NCI-H446 treated with DMSO at 0.1 percent for 48 hours (cell line): Measurements from ENCODE around the gene ZNF43.
"Not testable (repeated sequence)": the region's sequence is repeated elsewhere in the genome, so short reads cannot be mapped to it uniquely, and the experiment has no call there.

Source experiments
- DNase-seq: peaks from one replicate; lab custom pipeline; 2025; lab: John Stamatoyannopoulos, UW

ZNF43 gene

GRCh38 chr19:21835810-21836444, at the start of gene ZNF43:
Gene ZNF43 (minus strand): TSS chr19:21836182. CDS start chr19:21836038, 144 bp downstream.
- DNase-seq: peak; percentile 70

DNA sequence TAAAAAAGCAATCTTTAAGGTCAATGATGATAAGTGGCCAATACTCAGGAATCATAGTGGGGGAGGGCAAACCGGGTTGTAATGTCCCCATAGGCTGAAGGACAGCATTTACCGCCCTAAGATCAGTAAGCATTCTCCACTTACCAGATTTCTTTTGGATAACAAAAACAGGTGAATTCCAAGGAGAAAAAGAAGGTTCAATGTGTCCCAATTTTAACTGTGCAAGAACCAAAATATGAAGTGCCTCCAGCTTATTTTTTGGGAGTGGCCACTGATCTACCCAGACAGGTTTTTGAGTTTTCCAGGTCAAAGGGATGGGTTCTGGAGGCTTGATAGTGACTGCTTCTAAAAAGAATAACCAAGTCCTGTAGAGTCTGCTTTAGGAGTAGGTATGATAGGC, 49.5 kb upstream of the ZNF43 start:
- not testable (repeated sequence) for DNase-seq

DNA sequence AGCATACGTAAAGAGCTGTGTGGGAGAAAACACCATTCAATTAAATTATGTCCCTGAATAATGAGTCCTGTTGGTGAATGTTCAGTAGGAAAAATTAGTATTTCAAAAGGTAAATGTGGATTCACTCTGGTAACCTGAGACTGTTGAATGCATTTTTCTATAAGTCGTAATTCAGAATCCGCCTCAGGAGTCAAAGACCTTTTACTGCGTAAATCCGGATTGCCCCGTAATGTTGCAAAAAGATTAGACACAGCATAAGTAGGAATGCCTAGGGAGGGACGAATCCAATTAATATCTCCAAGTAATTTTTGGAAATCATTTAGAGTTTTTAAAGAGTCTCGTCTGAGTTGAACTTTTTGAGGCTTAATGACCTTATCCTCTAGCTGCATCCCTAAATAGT, 48.8 kb upstream of the ZNF43 start:
- DNase-seq: not testable (repeated sequence)

GRCh38 chr19:21883516-21883915, 47.5 kb upstream of the ZNF43 start:
- no peak for DNase-seq

DNA sequence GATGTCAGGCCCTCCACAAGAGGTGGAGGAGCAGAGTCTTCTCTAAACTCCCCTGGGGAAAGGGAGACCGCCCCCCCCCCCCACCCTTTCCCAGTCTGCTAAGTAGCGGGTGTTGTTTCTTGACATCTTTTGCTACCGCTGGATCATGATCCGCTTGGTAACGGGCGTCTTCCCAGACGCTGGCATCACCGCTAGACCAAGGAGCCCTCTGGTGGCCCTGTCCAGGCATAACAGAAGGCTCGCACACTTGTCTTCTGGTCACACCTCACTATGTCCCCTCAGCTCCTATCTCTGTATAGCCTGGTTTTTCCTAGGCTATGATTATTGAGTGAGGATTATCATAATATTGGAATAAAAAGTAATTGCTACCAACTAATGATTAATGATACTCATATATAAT, 44.8 kb upstream of the ZNF43 start:
- not testable (repeated sequence) for DNase-seq

GRCh38 chr19:21878646-21879045, 42.7 kb upstream of the ZNF43 start:
- no peak for DNase-seq

GRCh38 chr19:21877976-21878375, 42.0 kb upstream of the ZNF43 start:
- no peak for DNase-seq

GRCh38 chr19:21876608-21877007, 40.6 kb upstream of the ZNF43 start:
- DNase-seq: not testable (repeated sequence)

- DNase-seq: no peak
These were observed 21.0 kb upstream of the ZNF43 start for GRCh38 chr19:21856773-21857514.

DNA sequence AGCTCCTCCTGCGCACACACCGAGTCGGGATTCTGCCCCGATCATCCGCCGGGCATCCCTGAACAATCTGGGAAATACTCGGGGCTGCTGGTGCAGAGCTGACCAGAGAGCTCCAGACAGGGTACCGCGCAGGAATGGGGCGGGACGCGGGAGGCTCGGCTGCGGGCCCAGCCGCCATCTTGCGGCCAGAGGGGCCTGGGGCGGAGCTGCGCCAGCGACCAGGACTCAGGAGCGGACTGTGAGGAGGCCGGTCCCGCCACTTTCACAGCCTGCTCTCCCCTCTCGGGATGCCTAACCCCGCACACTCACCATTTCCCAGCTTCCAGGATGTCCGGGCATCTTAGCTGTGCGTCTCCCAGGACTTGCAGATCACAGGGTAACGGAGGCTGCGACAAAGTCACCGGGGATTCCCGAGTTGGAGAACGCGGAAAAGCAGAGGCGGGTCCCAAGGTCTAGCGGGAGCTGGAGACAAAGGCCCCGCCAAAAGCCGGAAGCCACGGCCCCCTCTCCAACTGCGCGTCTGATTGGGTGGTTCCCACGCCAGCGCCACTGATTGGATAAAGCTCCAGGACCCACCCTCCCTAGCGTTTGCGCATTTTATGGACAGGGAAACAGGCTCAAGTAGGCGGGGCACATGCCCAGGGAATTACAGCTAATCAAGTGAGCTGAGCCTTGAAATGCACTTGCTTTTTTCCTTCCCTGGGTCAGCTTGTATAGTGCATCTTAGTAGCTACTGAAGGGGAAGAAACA, 15.8 kb upstream of the ZNF43 start:
- peak; percentile 86 for DNase-seq

DNA sequence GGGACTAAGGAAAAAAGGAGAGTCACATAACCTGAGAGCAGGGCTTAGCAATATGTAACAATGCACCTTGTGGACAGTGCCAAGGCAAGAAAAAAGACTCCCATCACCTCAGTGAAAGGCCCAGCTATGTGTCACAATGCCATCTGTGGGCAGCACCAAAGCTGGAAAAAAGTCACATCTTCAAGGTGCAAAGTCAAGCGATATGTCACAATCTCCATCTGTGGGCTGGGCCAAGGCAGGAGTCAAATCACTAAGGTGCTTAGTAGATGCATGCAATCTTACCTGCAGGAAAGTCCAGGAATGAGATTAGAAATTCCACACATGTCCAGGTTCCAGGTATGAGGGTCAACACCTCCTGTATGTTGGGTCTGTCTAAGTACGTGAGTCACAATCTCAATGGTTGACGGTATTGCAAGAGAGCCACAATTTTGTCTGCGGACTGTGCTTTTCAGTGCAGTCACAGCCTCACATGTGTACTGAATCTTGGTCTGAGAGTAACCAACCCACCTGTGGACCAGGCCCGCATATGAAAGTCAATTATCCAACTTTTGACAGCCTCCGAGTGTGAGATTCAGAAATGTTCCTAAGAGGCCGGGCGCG, 14.8 kb upstream of the ZNF43 start:
- DNase-seq: no peak

- no peak for DNase-seq
These were observed 12.7 kb upstream of the ZNF43 start for GRCh38 chr19:21848706-21849105.

- DNase-seq: no peak
These were observed 7.1 kb upstream of the ZNF43 start for GRCh38 chr19:21843081-21843480.

DNA sequence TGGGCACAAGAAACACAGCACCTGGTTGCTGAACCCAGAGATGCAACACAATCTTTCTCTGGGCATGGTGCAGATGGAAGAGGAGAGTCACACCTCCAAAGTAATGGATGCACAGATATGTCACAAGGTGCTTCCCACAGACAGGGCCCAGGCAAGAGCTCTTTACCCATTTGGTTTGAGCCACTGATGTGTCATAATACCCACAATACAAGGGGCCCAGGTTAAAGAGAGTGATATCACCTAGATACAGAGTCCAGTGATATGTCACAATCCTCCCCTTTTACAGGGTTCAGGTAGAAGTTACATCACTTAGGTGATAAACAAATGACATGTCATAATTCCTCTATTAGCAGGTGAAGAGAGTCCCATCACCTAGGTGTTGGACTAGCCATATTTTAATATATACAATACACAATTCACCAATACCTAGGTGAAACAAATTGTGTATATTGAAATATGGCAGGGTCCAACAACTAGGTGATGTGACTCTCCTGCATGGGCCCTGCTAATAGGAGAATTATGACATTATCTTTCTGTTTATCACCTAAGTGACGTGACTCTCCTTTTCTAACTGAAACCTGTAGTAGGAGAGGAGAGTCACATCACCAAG, 5.6 kb upstream of the ZNF43 start:
- no peak for DNase-seq

DNA sequence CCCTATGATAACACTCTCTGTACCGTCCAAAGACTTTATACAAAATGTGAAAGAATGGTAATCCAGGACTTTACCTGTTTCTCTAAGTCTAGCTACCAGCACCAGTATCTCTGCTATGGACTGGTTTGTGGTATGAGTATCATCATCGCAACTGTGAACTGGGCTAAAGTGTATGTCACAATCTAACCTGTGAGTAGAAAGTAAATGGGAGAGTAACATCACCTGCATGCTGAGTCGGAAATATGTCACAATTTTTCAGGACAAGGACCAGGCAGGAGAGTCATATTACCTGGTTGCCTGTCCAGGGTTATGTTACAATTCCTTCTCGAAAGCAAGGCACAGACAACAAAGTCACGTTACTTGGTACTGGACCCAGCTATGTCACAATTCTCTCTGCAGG, 5.1 kb upstream of the ZNF43 start:
- DNase-seq: no peak

GRCh38 chr19:21839976-21840375, 4.0 kb upstream of the ZNF43 start:
- no peak for DNase-seq

DNA sequence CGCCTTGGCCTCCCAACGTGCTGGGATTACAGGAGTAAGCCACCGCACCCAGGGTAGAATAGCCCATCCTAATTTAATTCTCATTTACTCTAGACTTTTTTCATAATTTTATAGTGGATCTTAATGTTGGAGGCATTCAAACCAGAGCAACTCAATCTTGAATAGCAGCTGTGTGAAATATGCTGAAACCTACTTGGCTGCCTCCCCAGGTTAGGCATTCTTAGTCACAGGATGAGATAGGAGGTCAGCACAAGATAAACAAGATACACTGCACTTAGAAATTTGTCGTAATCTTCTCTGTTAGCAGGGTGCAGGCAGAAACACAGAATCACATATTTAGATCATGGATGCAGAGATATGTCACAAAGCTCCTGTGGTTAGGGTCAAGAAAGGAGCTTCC, 2.7 kb upstream of the ZNF43 start:
- no peak for DNase-seq

- DNase-seq: no peak
These were observed 563 bp downstream of the ZNF43 start for GRCh38 chr19:21835429-21835809.

- no peak for DNase-seq
These were observed 2.2 kb downstream of the ZNF43 start for GRCh38 chr19:21833733-21834132.

- DNase-seq: no peak
These were observed 11.3 kb downstream of the ZNF43 start for GRCh38 chr19:21824679-21825078.

GRCh38 chr19:21823224-21823623, 12.8 kb downstream of the ZNF43 start:
- no peak for DNase-seq

DNA sequence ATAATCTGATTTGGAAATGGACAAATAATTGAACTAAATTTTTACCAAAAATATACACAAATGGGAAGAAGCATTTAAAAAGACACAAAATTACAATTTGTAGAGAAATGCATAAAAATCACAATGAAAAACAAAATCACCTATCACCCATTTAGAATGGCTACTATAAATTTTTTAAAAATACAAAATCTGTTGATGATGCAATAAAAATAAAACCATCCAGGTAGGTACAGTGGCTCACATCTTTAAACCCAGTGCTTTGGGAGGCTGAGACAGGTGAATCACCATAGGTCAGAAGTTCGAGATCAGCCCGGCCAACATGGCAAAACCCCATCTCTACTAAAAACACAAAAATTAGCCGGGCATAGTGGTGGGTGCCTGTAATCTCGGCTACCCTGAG, 23.5 kb downstream of the ZNF43 start:
- no peak for DNase-seq
